ENCODE measurements around the gene CNTNAP2.

GRCh38 chr7:146412781-146413180 lies 296.2 kb downstream of the CNTNAP2 start:
- no peak for TF ChIP-seq ARNT (IDR thresholded peaks at IDR 0.05)
- TF ChIP-seq PKNOX1 (IDR thresholded peaks at IDR 0.05) = no peak
- no peak for TF ChIP-seq FOXA1 (IDR thresholded peaks at IDR 0.05)
- no peak for TF ChIP-seq SP1 (IDR thresholded peaks at IDR 0.05)
- TF ChIP-seq TARDBP (IDR thresholded peaks at IDR 0.05) = no peak
- no peak for TF ChIP-seq FOXM1 (IDR thresholded peaks at IDR 0.05; ENCODE audit: borderline replicate concordance)
- TF ChIP-seq ZNF384 (IDR thresholded peaks at IDR 0.05) = no peak
- TF ChIP-seq ELF4 (IDR thresholded peaks at IDR 0.05) = no peak
- TF ChIP-seq FOXK2 (IDR thresholded peaks at IDR 0.05) = no peak
- no peak for TF ChIP-seq SUZ12 (IDR thresholded peaks at IDR 0.05)
- TF ChIP-seq NFRKB (IDR thresholded peaks at IDR 0.05) = no peak
